ENCODE measurements around the gene SHC3. TPM values are rescaled to one million over a fixed set of nuclear protein-coding genes. Genes with fewer than 3 reads are reported as not detected.

The SHC3 gene
- total and polyA plus RNA-seq, 2 donors from 2014 or later: 0.95 to 1.5 TPM

DNA sequence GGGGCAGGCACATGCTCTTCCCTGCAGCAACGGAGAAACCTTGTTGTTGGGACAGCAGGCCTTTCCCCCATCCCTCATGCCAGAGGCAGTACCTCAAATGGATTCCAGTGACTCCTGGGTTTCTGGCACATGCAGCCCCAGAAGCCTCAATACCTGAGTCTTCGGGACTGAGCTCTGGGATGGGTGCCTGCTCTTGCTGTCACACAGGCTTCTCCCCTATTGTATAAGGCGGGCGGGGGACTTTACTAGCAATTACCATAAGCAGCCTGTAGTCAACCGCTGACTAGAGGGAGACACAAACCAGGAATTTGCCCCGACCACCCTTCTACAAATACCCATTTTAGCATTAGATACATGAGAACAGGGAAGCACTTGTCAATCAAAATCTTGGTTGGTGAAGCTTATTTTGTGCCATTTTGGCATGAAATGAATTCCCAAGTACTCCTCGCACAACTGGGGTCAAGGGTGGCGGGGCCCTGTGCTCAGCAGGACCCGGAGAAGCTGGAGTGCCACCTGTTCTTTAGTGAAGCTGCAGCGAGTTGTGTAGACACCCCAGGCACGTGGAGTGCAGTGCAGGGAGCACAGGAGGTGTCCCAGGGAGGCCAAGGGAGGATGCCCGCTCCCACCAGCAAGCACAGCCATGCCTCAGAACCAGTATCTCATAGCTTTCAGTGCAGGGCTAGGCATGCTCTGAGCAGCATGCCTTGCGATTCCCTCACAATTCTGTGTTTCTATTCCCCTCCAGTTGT, 166.2 kb downstream of the SHC3 start:
- no peak for DNase-seq
- H3K4me1 ChIP-seq (ENCODE audit: control insufficient read depth in 2 of 3, insufficient read depth in 2 of 3, low read depth in 1 of 3, low read length in 3 of 3): peaks cover 0 to 4% (median 0%) of the 10 kb centered on the region in 3 donors
- no peaks in the 10 kb centered on the region for H3K27me3 ChIP-seq (ENCODE audit: control insufficient read depth, insufficient read depth, low read length)
- no peak overlapping the region for H3K9ac ChIP-seq (ENCODE audit: low read length in 3 of 3)
- H3K36me3 ChIP-seq (ENCODE audit: control insufficient read depth in 2 of 3, insufficient read depth in 3 of 3, low read length in 3 of 3): no peaks in the 10 kb centered on the region
- H3K4me3 ChIP-seq (ENCODE audit: low read length in 3 of 3): no peak overlapping the region
- no peaks in the 10 kb centered on the region for H3K9me3 ChIP-seq (ENCODE audit: control insufficient read depth in 2 of 3, insufficient read depth in 1 of 3, low read length in 3 of 3)
- intact Hi-C loops (cut with DNase I): no loop called here
- no peak overlapping the region for H3K27ac ChIP-seq (ENCODE audit: low read depth in 2 of 2, low read length in 2 of 2)
- no peak for FAIRE-seq
- TF ChIP-seq, protein P1, sequence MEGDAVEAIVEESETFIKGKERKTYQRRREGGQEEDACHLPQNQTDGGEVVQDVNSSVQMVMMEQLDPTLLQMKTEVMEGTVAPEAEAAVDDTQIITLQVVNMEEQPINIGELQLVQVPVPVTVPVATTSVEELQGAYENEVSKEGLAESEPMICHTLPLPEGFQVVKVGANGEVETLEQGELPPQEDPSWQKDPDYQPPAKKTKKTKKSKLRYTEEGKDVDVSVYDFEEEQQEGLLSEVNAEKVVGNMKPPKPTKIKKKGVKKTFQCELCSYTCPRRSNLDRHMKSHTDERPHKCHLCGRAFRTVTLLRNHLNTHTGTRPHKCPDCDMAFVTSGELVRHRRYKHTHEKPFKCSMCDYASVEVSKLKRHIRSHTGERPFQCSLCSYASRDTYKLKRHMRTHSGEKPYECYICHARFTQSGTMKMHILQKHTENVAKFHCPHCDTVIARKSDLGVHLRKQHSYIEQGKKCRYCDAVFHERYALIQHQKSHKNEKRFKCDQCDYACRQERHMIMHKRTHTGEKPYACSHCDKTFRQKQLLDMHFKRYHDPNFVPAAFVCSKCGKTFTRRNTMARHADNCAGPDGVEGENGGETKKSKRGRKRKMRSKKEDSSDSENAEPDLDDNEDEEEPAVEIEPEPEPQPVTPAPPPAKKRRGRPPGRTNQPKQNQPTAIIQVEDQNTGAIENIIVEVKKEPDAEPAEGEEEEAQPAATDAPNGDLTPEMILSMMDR (IDR thresholded peaks at IDR 0.05; ENCODE audit: borderline replicate concordance, extremely low read depth, insufficient read depth): no peak

DNA sequence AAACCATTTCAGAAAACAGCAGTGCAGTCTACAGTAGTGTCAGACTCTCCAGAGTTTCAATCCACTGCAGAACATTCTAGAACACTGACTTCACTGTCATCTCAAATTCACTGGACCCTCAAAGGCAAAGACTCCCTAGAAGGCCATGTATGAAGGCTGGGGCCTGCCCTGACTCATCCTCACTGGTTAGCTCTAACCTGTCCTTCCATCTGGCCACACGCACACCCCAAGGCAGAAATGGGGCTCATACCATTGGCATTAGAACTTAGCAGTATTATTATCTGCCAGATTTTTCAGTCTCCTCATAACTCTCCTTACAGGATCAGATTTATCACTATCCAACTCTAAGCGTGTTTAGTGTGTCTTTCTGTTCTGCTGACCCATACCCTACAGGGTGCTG, 166.9 kb downstream of the SHC3 start:
- no peak for FAIRE-seq
- DNase-seq: no peak
- no peak overlapping the region for H3K4me3 ChIP-seq (ENCODE audit: low read length in 3 of 3)
- TF ChIP-seq, protein P1 (IDR thresholded peaks at IDR 0.05; ENCODE audit: borderline replicate concordance, extremely low read depth, insufficient read depth): no peak
- no peaks in the 10 kb centered on the region for H3K36me3 ChIP-seq (ENCODE audit: control insufficient read depth in 2 of 3, insufficient read depth in 3 of 3, low read length in 3 of 3)
- peaks cover 0 to 4% (median 0%) of the 10 kb centered on the region in 3 donors for H3K4me1 ChIP-seq (ENCODE audit: control insufficient read depth in 2 of 3, insufficient read depth in 2 of 3, low read depth in 1 of 3, low read length in 3 of 3)
- intact Hi-C loops (cut with DNase I): no loop called here
- no peak overlapping the region for H3K27ac ChIP-seq (ENCODE audit: low read depth in 2 of 2, low read length in 2 of 2)
- H3K27me3 ChIP-seq (ENCODE audit: control insufficient read depth, insufficient read depth, low read length): no peaks in the 10 kb centered on the region
- H3K9ac ChIP-seq (ENCODE audit: low read length in 3 of 3): no peak overlapping the region
- no peaks in the 10 kb centered on the region for H3K9me3 ChIP-seq (ENCODE audit: control insufficient read depth in 2 of 3, insufficient read depth in 1 of 3, low read length in 3 of 3)

DNA sequence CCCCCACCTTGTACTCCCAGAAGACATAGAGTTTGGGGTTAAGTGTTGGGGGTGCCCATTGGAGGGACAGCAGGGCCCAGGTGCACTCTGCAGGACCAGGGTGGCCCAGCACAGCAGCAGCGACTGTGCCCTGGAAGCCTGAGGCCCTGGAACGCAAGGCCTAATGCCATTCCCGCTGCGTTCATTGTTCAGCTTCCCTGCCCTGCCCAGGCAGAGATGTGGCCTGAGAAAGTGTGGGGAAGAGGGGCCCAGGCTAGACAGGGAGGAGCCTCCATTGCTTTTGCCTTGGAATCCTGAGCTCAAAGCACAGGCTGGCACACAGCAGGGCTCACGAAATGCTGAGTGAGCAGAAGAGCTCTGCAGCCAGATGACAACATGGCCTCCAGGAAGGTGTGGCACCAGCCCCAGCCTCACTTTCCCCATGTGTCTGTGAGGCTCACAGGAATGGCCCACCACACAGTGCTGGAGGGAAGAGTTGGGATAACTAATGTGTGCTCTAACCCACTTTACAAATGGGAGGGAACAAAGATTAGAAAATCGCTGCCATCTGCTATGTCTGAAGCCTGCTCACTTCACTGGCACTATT, 168.0 kb downstream of the SHC3 start:
- Histone ChIP-seq H3K27ac (ENCODE audit: low read depth in 2 of 2, low read length in 2 of 2) (no peak overlapping the region), H3K4me1 (ENCODE audit: control insufficient read depth in 2 of 3, insufficient read depth in 2 of 3, low read depth in 1 of 3, low read length in 3 of 3) (peaks cover 0 to 4% (median 0%) of the 10 kb centered on the region in 3 donors), H3K27me3 (ENCODE audit: control insufficient read depth, insufficient read depth, low read length) (no peaks in the 10 kb centered on the region), H3K4me3 (ENCODE audit: low read length in 3 of 3) (no peak overlapping the region), H3K9ac (ENCODE audit: low read length in 3 of 3) (no peak overlapping the region), H3K36me3 (ENCODE audit: control insufficient read depth in 2 of 3, insufficient read depth in 3 of 3, low read length in 3 of 3) (no peaks in the 10 kb centered on the region), H3K9me3 (ENCODE audit: control insufficient read depth in 2 of 3, insufficient read depth in 1 of 3, low read length in 3 of 3) (no peaks in the 10 kb centered on the region)
- DNase-seq: no peak
- no peak for FAIRE-seq
- TF ChIP-seq, protein P1 (IDR thresholded peaks at IDR 0.05; ENCODE audit: borderline replicate concordance, extremely low read depth, insufficient read depth): no peak
- intact Hi-C loops (cut with DNase I): no loop called here

All from kidney (tissue), 14 donors.